ENCODE measurements around the gene MTMR1. TPM values are rescaled to one million over a fixed set of nuclear protein-coding genes. Genes with fewer than 3 reads are reported as not detected.

MTMR1 gene
- total RNA-seq, 1 experiment from 2014 or later, result 41.3 TPM

DNA sequence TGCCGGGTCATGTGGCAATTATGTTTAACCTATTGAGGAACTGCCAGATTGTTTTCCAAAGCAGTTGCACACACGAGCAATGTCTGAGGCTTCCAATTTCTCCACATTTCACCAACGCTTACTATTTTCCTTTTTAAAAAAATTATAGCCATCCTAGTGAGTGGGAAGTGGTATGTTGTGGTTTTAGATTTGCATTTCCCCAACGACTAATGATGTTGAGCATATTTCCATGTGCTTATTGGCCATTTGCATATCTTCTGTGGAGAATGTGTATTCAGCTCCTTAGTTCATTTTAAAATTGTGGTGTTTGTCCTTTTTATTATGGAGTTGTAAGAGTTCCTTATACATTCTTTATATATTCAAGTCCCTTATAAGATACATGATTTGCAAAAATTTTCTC is 60.2 kb downstream of the MTMR1 start:
- Histone ChIP-seq H3K9me3 (ENCODE audit: insufficient read depth, low read depth) (no peaks in the 10 kb centered on the region), H3K9me2 (ENCODE audit: insufficient read depth) (no peaks in the 10 kb centered on the region), H3K4me3 (no peak overlapping the region), H3F3A (ENCODE audit: insufficient read depth, low read depth) (0 out of 2 replicates have a peak, but pooled peaks cover 6% of the 10 kb centered on the region), H3K4me2 (no peak overlapping the region), H3K27ac (no peak overlapping the region), H3K36me3 (ENCODE audit: low read depth) (0 out of 2 replicates have a peak, but pooled peaks cover 21% of the 10 kb centered on the region), H4K20me1 (ENCODE audit: insufficient read depth) (no peaks in the 10 kb centered on the region), H3K79me2 (ENCODE audit: low read depth) (no peaks in the 10 kb centered on the region), H3K27me3 (ENCODE audit: insufficient read depth, low read depth) (no peaks in the 10 kb centered on the region), H2AFZ (no peak overlapping the region), H3K4me1 (replicated peaks; ENCODE audit: insufficient read depth) (no peaks in the 10 kb centered on the region)
- ChIA-PET POLR2A (ENCODE audit: unreplicated experiment) (no interaction called here), CTCF (no interaction called here)
- BruUV-seq (replicated peaks), result no TSS peak
- DNase-seq, result no peak
- no peak for TF ChIP-seq EZH2 (IDR thresholded peaks at IDR 0.05; ENCODE audit: low read depth)
- TF ChIP-seq, protein P1, sequence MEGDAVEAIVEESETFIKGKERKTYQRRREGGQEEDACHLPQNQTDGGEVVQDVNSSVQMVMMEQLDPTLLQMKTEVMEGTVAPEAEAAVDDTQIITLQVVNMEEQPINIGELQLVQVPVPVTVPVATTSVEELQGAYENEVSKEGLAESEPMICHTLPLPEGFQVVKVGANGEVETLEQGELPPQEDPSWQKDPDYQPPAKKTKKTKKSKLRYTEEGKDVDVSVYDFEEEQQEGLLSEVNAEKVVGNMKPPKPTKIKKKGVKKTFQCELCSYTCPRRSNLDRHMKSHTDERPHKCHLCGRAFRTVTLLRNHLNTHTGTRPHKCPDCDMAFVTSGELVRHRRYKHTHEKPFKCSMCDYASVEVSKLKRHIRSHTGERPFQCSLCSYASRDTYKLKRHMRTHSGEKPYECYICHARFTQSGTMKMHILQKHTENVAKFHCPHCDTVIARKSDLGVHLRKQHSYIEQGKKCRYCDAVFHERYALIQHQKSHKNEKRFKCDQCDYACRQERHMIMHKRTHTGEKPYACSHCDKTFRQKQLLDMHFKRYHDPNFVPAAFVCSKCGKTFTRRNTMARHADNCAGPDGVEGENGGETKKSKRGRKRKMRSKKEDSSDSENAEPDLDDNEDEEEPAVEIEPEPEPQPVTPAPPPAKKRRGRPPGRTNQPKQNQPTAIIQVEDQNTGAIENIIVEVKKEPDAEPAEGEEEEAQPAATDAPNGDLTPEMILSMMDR (conservative IDR thresholded peaks at IDR 0.05), result no peak
- intact Hi-C loops (cut with micrococcal nuclease; ENCODE audit: unreplicated experiment), result no loop called here

DNA sequence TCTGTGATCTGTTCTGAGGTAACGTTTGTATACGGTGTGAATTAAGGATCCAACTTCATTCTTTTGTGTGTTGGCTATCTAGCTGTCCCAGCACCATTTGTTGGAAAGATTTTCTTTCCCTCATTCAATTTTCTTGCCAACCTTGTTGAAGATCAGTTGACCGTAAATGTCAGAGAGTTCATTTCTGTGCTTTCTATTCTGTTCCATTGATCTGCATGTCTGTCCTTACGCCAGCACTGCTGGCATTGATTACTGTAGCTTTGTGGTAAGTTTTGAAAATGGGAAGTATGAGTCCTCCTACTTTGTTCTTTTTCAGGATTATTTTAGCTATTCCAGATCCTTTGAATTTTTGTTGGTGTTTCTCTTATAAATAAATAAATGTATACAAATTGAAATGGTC is 60.8 kb downstream of the MTMR1 start:
- Histone ChIP-seq H3K27me3 (ENCODE audit: insufficient read depth, low read depth) (no peaks in the 10 kb centered on the region), H3K4me2 (no peak overlapping the region), H3K4me3 (no peak overlapping the region), H3K36me3 (ENCODE audit: low read depth) (0 out of 2 replicates have a peak, but pooled peaks cover 21% of the 10 kb centered on the region), H3F3A (ENCODE audit: insufficient read depth, low read depth) (0 out of 2 replicates have a peak, but pooled peaks cover 6% of the 10 kb centered on the region), H3K9me2 (ENCODE audit: insufficient read depth) (no peaks in the 10 kb centered on the region), H3K79me2 (ENCODE audit: low read depth) (no peaks in the 10 kb centered on the region), H3K4me1 (replicated peaks; ENCODE audit: insufficient read depth) (no peaks in the 10 kb centered on the region), H3K27ac (no peak overlapping the region), H4K20me1 (ENCODE audit: insufficient read depth) (no peaks in the 10 kb centered on the region), H2AFZ (no peak overlapping the region), H3K9me3 (ENCODE audit: insufficient read depth, low read depth) (no peaks in the 10 kb centered on the region)
- BruUV-seq (replicated peaks), result no TSS peak
- intact Hi-C loops (cut with micrococcal nuclease; ENCODE audit: unreplicated experiment), result no loop called here
- CTCF ChIA-PET, result interaction anchor here (0.6 kb wide), 1 partner anchor 196 kb away, joined by 3 read pairs; no protein-coding TSS in a partner anchor
- POLR2A ChIA-PET (ENCODE audit: unreplicated experiment), result no interaction called here
- no peak for DNase-seq
- TF ChIP-seq EZH2 (IDR thresholded peaks at IDR 0.05; ENCODE audit: low read depth), result no peak
- TF ChIP-seq, protein P1 (conservative IDR thresholded peaks at IDR 0.05), result no peak

DNA sequence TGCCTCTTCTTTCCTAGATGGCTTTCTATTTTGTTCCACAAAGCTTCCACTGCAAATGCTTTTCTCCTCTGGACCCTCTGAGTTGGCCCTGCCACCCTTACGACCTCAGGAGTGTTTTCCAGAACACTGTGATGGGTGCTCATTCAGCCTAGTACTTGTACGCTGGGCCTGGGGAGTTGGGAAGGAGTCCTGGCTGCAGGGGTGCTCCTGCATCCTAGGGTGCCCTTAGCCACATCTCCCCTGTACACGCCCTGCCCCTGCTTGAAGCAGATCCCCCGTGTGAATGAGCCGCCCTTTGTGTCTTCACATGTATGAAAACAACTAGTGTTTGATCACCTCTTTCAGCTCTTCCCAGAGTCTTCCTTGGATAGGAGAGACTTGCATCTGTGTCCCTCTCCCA is 64.2 kb downstream of the MTMR1 start:
- POLR2A ChIA-PET (ENCODE audit: unreplicated experiment), result no interaction called here

More for the DNA sequence above, 64.2 kb downstream of the MTMR1 start:
- H3F3A ChIP-seq (ENCODE audit: insufficient read depth, low read depth), result 0 out of 2 replicates have a peak, but pooled peaks cover 6% of the 10 kb centered on the region
- no peak overlapping the region for H3K4me2 ChIP-seq
- TF ChIP-seq EZH2 (IDR thresholded peaks at IDR 0.05; ENCODE audit: low read depth), result no peak
- TF ChIP-seq, protein P1 (conservative IDR thresholded peaks at IDR 0.05), result no peak
- CTCF ChIA-PET, result no interaction called here
- H3K27ac ChIP-seq, result no peak overlapping the region
- H3K4me1 ChIP-seq (replicated peaks; ENCODE audit: insufficient read depth), result no peaks in the 10 kb centered on the region
- H3K27me3 ChIP-seq (ENCODE audit: insufficient read depth, low read depth), result no peaks in the 10 kb centered on the region
- no peak overlapping the region for H2AFZ ChIP-seq
- BruUV-seq (replicated peaks), result no TSS peak
- no peak for DNase-seq
- H3K79me2 ChIP-seq (ENCODE audit: low read depth), result no peaks in the 10 kb centered on the region
- H4K20me1 ChIP-seq (ENCODE audit: insufficient read depth), result no peaks in the 10 kb centered on the region
- H3K9me2 ChIP-seq (ENCODE audit: insufficient read depth), result no peaks in the 10 kb centered on the region
- no peak overlapping the region for H3K4me3 ChIP-seq
- intact Hi-C loops (cut with micrococcal nuclease; ENCODE audit: unreplicated experiment), result no loop called here
- no peaks in the 10 kb centered on the region for H3K9me3 ChIP-seq (ENCODE audit: insufficient read depth, low read depth)
- 0 out of 2 replicates have a peak, but pooled peaks cover 13% of the 10 kb centered on the region for H3K36me3 ChIP-seq (ENCODE audit: low read depth)

Data from PC-9 (cell line).